IPS-NIHi7 (cell line): ENCODE measurements around the gene DNAJB12.
"Not testable (repeated sequence)": the region's sequence is repeated elsewhere in the genome, so short reads cannot be mapped to it uniquely, and the experiment has no call there.

Experiments
- DNase-seq: peaks from one replicate; pipeline ENCODE4 v3.0.0; 2012; ENCODE audit warnings: mixed read lengths; ENCODE audit errors: extremely low spot score

DNAJB12 gene

DNA sequence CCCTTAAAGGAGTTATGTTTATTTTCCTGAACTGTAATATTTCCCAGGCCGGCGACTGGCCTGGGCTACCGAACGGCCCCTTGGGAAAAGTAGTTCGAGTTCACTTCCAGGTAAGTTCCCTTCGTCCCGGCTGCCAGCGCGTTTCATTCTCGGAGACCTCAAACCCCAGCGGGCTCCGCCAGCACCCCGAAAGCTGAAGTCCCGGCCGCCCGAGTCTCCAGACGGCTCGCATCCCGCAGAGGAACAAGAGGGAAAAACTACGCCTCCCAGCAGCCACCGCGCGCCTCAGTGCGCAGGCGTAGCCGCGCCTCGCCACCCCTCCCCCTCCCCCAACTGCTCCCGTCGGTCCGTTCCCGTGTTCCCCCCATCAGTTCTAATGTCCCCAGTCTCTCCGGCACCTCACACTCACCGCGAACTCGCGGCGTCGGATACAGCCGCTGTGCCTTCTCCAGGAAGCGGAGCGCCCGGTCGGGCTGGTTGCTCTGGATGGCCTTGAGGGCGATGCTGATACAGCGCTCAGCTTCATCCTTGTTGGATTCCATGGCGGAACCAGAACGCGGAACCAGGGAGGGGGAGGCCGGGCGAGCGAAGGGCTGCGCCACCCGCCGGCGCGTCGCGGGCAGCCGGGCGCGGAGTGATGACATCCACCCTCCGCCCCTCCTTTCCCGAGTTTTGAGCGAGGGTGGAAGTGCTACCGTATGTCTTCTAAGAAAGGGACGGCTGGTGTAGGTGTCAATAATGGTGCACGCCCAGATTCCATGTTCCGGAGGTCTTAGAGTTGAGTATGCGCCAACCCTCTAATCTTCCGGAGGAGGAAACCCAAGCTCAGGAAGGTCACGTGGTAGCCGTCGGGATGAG lies at the start of gene DNAJB12:
Gene DNAJB12 (minus strand): TSS at position 564 of the 858 bp plus-strand sequence. CDS start 22 bp downstream, at position 542.
- peak; percentile 95 for DNase-seq

GRCh38 chr10:72395581-72395980 lies 40.9 kb upstream of the DNAJB12 start:
- not testable (repeated sequence) for DNase-seq

DNA sequence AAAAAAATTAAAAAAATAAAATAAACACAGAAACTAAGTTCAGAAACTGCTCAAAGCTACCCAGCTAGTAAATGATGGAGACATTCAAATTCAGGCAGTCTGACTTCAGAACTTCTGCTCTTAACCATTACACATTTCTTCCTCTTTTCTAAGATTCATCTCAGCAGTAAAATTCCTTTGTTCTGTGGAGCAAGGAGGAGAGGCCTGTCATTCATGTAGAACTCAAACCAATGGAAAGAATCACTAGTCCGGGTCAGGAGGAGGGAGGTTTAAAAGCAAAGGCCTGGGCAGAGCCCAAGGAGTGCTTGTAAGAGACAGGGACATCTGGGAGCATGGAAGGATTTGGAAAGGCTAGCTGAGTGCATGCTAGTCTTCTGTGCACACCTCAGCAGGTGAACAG lies 37.9 kb upstream of the DNAJB12 start:
- no peak for DNase-seq

DNA sequence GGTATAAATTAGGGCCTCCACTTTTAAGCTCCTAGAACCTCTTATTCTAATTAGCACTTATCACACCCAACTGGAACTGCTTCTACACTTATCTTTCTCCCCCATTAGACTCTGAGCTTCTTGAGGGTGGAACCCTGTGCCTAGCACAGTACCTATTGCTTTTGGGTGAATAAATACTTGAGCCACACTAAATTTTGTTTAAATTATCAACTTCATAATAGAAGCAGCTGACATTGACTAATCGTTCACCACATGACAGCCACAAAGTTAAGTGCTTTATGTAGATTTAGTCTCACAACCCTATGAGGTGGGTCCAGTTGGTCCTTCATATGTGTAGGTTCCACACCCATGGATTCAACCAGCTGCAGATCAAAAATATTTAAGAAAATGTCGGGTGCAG lies 36.0 kb upstream of the DNAJB12 start:
- DNase-seq = no peak

- no peak for DNase-seq
Measured at GRCh38 chr10:72389716-72390115, 35.0 kb upstream of the DNAJB12 start.

DNA sequence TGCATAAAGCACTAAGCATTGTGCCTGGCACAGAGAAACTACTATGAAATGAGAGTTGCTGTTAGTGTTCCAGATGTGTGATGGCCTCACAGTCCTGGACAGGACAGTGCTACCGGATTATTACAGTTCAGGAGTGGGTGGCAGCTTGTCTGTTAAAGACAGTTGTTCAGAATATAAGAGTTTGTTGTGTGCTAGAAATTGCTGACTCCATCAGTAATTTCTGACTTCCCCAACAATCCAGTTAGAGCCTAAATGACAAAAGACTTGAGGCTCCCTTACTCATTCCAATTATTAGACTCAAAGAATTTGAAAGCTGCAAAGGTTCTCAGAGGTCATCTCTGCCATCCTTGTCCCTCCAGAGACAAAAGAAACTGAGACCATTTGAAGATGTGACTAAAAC lies 34.3 kb upstream of the DNAJB12 start:
- no peak for DNase-seq

- DNase-seq = no peak
Measured at GRCh38 chr10:72388062-72388461, 33.3 kb upstream of the DNAJB12 start.

DNA sequence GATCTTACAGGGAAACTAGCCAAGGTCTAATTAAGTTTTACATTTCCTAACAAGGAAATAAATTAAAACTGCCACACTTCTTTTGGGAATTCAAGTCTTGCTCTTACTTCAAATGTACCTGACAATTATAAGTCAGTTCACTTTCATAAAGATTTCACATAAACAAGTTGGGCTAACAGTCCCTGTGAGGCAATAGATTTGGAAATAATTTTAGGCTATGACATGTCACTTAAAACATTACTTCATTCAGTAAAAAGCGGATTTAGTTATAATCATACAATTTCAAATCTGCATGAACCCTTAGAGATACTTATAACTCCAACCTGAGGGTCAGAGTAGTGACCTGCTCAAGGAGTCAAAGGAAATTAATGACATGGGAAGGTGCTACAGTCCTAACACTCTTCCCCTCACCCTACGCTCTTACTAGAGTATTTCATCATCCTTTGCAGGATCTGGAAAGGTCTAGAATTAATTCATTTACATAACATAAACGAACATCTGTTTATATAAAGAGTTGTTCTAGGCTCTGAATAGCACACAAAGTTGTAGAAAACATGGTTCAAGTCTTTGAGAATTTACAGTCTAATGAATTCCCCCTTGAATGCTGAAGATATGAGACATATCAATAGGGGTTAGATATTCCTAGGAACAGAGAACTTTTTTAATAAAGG lies 32.3 kb upstream of the DNAJB12 start:
- no peak for DNase-seq

DNA sequence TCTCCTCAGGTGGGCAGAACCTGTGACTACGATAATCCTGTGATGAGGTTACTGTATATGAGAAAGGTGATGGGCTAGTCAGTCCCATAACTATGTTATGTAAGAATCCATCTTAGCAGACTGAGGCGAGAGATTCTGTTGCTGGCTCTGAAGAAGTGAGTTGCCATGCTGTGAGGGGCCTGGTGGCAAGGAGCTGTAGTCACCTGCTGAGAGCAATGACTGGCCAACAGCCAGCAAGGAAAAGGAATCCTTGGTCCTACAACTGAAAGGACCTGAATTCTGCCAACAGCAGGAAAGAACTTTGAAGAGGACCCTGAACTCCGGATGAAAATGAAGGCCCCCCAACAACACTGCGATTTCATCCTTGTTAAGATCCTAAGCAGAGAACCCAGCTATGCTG lies 31.0 kb upstream of the DNAJB12 start:
- peak; percentile 26 for DNase-seq

- DNase-seq = not testable (repeated sequence)
Measured at GRCh38 chr10:72384982-72385381, 30.3 kb upstream of the DNAJB12 start.

GRCh38 chr10:72379776-72380175 lies 25.1 kb upstream of the DNAJB12 start:
- no peak for DNase-seq

GRCh38 chr10:72379062-72379461 lies 24.3 kb upstream of the DNAJB12 start:
- DNase-seq = no peak

- DNase-seq = peak; percentile 48
Measured at GRCh38 chr10:72375585-72375984, 20.9 kb upstream of the DNAJB12 start.

GRCh38 chr10:72375173-72375572 lies 20.5 kb upstream of the DNAJB12 start:
- peak; percentile 39 for DNase-seq

- DNase-seq = no peak
Measured at GRCh38 chr10:72370201-72370722, 15.5 kb upstream of the DNAJB12 start.

- no peak for DNase-seq
Measured at GRCh38 chr10:72367301-72367960, 12.7 kb upstream of the DNAJB12 start.

DNA sequence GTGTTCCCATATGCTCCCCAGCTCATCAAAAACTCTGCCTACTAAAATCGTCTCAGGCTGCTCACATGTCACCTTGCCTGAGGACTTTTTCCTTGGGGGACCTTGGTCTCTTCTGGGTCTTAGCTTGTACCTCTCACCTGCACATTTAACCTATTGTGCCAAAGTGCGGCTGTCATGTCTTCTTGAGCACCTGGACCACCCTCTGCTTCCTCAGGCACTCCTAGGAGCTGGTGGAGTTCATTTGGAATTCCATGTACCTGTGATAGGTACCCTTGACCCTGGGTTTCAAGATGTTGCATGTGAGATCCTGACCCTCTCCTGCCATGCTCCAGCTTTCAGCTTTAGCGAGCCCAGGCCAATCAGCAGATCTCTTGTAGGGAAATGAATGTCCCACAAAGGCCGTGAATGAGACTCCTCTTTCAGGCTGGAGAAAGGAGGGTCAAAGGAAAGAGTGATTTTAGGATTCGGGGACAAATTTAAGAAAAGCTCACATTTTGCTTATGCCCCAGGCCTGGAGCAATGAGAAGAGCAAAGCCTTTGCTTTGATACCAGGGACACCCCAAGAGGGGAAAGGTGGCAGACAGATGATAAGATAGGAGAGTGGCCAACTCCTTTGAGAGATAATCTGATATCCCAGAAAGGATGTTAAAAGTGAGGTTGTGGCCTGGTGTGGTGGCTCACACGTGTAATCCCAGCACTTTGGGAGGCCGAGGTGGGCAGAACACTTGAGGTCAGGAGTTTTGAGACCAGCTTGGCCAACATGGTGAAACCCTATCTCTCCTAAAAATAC lies 10.6 kb upstream of the DNAJB12 start:
- no peak for DNase-seq

- DNase-seq = peak; percentile 90
Measured at GRCh38 chr10:72364239-72364777, 9.6 kb upstream of the DNAJB12 start.

DNA sequence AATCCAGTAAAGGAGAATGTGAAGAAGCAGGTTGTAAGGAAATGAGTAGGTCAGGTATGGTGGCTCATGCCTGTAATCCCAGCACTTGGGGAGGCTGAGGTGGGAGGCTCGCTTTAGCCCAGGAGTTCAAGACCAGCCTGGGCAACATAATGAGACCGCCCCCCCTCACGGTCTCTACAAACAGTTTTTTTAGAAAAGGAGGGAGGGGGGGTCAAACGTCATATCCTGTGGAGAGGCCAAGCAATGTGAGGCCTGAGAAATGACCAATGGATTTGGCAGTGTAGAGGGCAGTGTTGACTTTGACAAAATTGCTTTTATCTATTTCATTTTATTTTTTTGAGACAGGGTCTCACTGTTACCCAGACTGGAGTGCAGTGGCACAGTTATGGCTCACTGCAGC lies 2.3 kb upstream of the DNAJB12 start:
- no peak for DNase-seq

- no peak for DNase-seq
Measured at GRCh38 chr10:72356115-72356514, 1.4 kb upstream of the DNAJB12 start.

- no peak for DNase-seq
Measured at GRCh38 chr10:72355214-72355555, 466 bp upstream of the DNAJB12 start.
